Mesenteric fat pad (tissue), 1 donor: ENCODE results near the gene GRB10. TPM values are rescaled to one million over a fixed set of nuclear protein-coding genes. Genes with fewer than 3 reads are reported as not detected.
"Not testable (repeated sequence)": the region's sequence is repeated elsewhere in the genome, so short reads cannot be mapped to it uniquely, and the experiment has no call there.

ENCODE experiments used
- DNase-seq: peaks from one replicate; pipeline ENCODE4 v3.0.0-alpha.2; 2020; ENCODE audit warnings: low spot score
- total RNA-seq: library from RNA; stranded (reverse); fragmentation: NEBNext Ultra II Directional; extraction: Animal tissue kit (Norgen Biotek cat#: 25700); gene quantifications from one replicate; pipeline ENCODE4 v1.2.1, GENCODE V29; 2021
- donor health status: DM: yes; HTN: yes; CAD: no.

The GRB10 gene
- total RNA-seq, 1 donor from 2014 or later, result 95.7 TPM

- DNase-seq, result no peak
Observed at GRCh38 chr7:50745336-50745735, 37.4 kb downstream of the GRB10 start.

- no peak for DNase-seq
Observed at GRCh38 chr7:50743893-50744292, 38.8 kb downstream of the GRB10 start.

DNA sequence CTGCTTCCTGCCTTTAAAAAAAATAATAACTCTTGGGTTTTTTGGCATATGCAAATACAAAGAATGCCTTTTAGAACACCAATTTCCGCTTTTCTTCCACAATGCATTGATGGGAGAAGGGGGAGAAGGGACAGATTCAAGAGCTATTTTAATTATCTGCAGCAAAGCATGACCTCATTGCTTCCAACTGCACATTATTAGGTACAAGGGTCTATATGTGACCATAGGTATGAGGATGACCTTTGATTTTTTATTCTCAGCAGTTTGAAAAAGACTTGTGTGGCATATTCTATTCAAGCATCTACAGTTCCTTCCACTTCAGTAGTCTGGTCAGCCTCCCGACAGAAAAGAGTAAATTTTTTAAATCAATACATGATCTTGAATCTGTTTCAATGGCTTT, 39.7 kb downstream of the GRB10 start:
- DNase-seq, result no peak

DNA sequence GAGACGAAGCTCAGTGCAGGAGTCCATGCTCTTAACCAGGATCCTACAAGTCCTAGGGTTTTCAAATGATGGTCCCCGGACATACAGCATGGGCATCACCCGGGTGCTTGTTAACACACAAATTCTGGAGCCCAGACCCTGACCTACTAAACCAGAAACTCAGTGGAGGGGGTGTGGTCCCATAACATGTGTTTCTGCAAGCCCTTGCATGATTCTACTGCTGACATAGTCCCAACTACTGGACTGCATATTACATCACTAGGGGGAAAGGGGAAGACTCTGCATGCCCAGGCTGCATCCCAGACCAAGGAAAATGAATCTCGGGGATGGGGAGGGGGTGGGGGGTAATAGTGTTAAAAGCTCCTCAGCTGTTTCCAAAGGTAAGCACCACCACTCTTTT, 40.3 kb downstream of the GRB10 start:
- DNase-seq, result no peak

DNA sequence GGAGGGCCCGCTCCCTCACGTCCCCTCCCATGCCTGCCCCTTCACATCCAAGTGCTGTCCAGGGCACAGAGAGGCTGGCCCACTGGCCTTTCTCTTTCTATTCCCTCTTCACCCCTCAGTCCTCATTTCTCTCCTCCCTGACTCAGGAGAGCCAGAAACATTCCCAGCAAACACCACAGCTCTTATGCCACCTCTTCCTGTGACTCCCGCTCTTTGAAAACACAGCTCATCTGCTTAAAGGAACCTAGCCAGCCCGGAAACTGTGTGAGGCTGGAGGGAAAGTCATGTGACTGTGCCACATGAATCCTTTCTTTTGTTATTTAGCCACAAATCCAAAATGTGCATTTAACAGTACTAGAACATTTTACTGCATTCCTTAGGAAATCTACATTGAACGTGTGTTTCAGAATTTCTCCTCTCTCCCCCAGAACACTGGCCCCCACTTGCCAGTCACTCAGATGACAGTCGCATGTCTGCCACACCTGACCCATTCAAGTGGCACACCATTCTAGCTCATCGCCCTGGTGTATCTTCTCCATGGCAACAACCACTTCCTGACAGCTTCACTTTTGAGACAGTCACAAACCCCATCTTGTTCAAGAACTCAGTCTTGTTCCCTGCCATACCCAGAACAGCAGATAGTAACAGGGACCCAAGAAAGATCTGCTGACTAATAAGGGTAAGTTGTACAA, 42.8 kb downstream of the GRB10 start:
- DNase-seq, result no peak

DNA sequence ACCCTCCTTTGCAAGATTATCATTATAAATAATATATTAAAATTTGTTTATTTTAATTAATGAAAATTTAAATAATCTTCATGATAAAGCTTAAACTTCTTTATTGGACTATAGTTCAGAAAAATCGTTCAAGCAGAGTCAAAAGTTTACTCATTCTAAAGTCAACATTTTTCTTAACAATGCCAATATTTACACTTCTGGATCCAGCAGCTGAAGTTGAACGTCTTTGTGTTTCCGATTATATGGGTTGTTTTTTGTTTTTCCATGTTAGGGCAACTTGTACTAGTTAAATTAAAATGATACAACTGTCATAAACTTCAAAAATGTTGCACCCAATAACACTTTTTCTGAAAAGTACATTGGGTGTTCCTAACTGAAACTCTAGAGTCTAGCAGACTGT, 43.8 kb downstream of the GRB10 start:
- DNase-seq, result no peak

DNA sequence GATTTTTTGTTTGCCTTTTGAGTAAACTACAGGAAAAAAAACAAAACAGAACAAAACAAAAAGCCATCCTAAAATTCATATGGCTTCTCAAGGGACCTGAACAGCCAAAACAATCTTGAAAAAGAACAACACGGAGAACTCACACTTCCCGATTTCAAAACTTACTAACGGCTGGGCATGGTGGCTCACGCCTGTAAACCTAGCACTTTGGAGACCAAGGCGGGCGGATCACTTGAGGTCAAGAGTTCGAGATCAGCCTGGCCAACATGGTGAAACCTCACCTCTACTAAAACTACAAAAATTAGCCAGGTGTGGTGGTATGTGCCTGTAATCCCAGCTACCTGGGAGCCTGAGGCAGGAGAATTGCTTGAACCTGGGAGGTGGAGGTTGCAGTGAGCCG, 46.9 kb downstream of the GRB10 start:
- not testable (repeated sequence) for DNase-seq

DNA sequence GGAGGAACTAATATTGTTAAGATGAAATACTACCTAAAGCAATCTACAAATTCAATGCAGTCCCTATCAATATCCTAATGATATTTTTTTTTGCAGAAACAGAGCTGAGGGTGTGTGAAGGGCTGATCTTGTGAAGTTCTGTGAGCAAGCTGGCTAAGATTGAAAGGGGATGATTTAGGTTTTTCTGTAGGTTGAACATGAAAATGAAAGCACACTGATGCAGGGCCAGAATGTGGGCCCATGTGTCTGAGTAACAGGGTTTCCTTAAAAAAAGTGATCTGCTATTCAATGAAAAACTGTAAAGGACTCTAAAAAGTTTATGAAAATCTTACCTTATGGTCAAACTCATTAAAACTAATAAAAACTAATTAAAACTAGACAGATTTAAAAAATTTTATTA, 47.4 kb downstream of the GRB10 start:
- DNase-seq, result no peak

DNA sequence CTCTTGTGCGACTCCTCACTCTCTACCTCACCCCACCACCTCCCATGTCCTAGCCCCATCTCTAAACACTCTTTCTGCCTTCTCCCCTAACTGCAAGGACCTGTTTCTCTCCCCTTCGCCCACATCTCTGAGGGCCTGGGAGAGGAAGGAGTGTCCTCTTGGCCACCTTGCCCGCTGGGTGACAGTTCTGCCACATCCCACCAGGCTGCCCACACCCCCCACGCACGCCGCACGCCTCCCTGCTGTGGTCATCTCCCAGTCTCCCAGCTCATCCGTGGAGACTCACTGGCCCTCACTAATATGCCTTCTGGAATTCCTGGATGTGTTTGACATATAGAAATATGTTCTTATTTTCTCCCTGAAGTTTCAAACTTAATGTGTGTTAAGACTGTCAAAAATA, 48.5 kb downstream of the GRB10 start:
- DNase-seq, result no peak

- DNase-seq, result no peak
Observed at GRCh38 chr7:50733552-50733951, 49.1 kb downstream of the GRB10 start.

DNA sequence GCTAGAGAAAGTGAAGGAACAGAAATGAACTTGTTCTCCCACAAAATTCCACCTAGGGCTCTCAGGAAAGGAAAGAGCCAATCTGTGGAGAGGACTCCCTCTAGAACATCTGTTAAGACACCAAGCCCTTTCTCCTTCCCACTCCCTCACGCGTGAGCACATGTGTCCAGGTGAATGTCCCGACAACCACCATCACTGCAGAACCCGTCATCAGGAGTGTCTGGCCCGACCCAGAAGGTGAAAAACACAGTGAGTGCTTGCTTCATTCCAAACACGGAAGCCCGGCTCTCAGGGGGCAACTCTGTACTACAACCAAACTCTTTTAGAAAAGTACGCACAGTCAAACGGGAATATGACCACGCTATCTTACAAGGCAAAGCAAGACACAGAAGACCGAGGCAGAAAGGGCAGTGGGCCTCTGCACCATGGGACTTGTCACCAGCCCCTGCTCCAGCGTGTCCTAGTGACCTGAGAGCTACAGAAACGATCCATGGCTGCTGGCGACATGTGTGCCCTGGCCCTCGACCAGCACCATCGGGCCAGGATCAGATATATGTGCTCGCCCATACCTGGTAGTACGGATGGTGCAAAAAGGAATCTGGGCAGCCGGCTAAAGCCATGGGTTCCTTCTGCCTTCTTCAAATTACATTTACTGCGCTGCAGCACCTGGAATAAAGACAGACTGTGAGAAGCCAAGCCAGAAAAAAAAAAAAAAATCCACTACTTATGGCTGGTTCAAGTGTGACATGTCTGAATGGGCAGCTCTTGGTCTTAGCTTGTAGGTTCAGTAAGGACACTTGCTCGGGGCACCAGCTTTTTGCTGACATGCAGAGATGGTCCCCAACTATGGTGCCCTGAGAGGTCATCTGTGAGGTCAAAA, 50.8 kb downstream of the GRB10 start:
- no peak for DNase-seq

GRCh38 chr7:50730446-50731400, 52.0 kb downstream of the GRB10 start:
- DNase-seq, result no peak

GRCh38 chr7:50729962-50730361, 52.7 kb downstream of the GRB10 start:
- DNase-seq, result no peak

DNA sequence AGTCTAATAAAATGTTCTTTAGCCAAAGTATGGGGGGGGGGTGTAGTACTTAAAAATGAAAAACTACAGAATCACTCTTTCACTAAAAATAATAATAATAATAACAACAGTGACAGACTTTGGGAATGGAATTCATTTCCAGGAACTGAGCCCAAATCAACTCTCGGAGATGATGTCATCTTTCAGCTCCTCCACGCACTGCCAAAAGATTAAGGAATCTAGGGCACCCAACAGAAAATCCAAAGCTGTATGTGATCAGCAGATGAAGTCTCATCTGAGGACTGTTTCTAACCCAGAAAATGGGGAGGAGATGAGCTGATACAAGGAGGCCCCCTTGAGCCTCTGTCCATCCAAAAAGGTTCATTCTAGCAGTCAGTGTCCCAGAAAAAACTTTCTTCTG, 54.5 kb downstream of the GRB10 start:
- no peak for DNase-seq

GRCh38 chr7:50727711-50728110, 55.0 kb downstream of the GRB10 start:
- DNase-seq, result no peak

DNA sequence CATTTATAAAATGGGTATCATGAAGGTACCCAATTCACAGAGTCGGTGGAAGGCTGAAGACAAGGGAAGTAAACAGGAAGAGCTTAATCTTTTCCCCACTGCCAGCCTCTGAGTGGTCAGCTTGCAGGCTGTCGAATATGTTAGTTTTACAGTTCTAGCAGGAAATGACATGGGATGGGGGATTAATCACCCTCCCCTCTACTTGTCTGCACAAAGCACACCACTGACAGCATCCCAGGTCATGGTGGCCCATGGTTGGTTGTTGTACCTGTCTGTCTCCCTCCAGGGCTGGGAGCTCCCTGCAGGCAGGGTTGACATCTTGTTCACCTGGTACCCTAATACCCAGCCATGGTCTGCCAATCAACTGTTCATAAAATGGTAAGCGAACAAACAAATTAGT, 55.6 kb downstream of the GRB10 start:
- DNase-seq, result no peak

GRCh38 chr7:50725774-50726173, 56.9 kb downstream of the GRB10 start:
- DNase-seq, result no peak

GRCh38 chr7:50724526-50725520, 57.9 kb downstream of the GRB10 start:
- DNase-seq, result no peak

- no peak for DNase-seq
Observed at GRCh38 chr7:50723888-50724287, 58.8 kb downstream of the GRB10 start.

DNA sequence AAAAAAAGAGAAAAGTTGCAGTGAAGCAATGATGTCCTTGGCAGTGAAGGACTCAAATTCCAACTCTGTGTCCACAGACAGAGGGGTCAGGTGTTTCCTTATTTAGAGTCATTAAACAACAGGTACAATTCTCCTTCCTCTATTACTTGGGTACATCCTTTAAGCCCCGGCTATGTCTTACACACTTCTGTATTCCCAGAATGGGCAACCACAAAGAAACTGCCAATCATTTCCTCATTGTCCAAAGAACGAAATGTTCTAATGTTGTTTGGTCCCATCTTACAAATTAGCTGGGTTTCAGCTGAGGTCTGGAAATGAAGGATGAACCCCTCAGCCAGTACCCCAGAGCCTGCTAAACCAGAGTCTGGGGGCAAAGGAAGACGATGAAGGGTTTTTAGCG, 59.5 kb downstream of the GRB10 start:
- no peak for DNase-seq
